Left hindlimb (tissue), 1 donor: Measurements from ENCODE around the gene RASSF8.
A peak's percentile ranks its signal among the peaks of the same experiment; 100 is the strongest.

Experiments used
- DNase-seq: peaks from one replicate; pipeline ENCODE4 v3.0.0-alpha.2; 2018

Gene RASSF8

DNA sequence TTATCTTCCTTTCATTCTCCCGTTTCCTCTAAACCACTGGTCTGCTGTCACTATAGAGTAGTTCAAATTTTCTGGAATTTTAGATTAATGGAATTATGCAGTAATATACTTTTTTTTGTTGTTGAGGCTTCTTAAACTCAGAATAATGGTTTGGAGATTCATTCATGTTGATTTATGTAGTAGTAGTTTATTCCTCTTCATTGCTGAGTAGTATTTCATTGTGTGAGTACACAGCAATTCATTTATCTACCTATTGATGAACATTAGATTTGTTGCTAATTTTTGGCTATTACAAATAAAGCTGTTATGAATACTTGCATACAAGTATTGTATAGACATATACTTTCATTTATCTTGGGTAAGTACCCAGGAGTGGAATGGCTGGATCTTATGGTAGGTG is 7.2 kb downstream of the RASSF8 start:
- no peak for DNase-seq

DNA sequence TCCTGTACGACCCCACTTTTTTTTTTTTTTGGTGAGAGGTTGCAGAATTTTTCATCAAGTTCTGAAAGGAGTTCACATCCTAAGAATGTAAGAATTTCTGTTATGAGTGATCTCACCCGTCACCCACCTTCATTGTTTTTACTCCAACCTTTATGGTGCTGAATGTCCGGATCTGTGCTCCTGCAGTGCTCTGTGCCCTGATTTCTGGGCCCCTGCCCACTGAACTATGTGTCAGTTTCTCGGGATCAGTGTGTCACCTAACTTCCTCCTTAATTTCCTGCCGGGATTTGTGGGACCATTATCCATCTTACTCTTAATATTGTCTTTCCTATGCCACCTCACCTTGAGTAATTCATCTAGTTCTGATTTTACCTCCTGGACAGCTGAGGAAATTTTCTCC is 11.6 kb downstream of the RASSF8 start:
- no peak for DNase-seq

GRCh38 chr12:25970916-25971653 is 12.6 kb downstream of the RASSF8 start:
- DNase-seq = peak; percentile 62

DNA sequence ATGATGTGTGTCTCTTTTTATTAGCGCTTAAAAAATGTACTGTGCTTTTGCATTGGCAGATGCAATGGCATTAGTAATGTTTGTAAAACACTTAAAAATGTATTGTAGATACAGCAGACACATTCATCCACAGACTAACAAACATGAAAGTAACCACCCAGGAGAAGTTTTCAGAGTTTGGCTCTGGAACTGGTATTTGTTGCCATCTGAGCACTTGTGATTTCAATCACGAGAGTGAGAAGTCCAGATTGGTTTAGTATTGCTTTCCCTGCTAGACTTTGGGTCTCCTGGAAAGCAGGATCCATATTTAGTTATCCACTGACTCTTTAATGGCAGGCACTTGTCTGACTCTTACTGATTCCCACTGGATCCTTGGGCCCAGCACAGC is 13.2 kb downstream of the RASSF8 start:
- no peak for DNase-seq

GRCh38 chr12:25972783-25973182 is 14.3 kb downstream of the RASSF8 start:
- DNase-seq = no peak

DNA sequence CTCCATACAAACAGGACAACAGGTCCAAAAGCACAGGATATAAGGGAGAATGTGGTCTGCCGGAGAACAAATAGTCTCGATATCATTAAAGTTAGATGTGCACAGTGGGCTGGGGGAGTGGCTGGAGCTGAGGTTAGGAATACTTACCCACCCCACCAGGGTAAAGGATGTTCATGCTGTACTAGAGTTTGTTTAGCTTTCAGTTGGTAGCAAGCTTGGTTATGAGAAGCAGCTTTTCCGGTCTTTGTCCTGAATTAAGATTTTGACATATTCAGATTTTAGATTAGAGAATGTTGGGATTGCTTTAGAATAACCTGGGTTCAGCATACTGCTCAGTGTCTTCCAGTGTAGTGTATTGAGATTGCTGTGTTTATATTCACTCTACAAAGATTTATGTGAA is 16.7 kb downstream of the RASSF8 start:
- no peak for DNase-seq

- DNase-seq = no peak
These were observed 17.2 kb downstream of the RASSF8 start for GRCh38 chr12:25975682-25976081.

GRCh38 chr12:25976289-25976688 is 17.8 kb downstream of the RASSF8 start:
- DNase-seq = no peak

GRCh38 chr12:25977047-25977446 is 18.6 kb downstream of the RASSF8 start:
- DNase-seq = no peak

DNA sequence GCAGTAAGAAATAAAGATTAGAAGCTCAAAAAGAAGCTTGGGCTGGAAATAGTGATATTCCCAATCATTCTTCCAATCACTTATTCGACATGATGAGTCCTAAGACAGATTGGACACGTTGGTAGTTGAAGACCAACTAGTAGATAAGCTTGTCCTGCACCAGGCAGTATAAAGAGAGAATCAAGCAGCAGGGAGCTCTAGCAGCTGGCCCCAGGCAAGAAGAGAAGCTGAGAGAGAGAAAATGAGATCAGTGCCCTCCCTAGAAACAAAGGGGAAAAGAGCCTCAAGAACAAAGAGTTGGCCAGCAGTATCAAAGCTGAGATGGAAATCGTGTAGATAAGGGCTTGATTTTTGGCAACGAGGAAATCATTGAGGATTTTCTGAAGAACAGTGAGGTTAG is 20.6 kb downstream of the RASSF8 start:
- DNase-seq = no peak

- no peak for DNase-seq
These were observed 21.1 kb downstream of the RASSF8 start for GRCh38 chr12:25979563-25979962.

DNA sequence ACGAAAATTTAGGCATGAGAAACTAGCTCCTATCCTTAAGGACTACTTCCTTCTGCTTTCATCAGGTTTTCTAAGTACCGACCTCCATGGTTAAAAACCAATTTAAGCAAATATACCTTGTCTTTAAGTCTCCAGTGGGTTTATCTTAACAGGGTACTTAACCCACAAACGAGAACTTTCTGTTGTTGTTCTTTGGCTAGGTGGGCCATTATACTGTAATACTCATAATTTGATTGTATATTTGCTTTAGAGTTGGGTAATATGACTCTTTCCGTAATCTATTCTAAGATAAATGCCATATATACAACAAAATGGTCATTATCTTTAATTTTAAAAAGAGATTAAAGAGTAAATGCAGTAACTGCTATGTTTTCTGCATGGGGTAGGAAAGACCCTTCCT is 21.6 kb downstream of the RASSF8 start:
- no peak for DNase-seq

GRCh38 chr12:25981597-25981996 is 23.1 kb downstream of the RASSF8 start:
- DNase-seq = no peak

GRCh38 chr12:25982416-25982815 is 23.9 kb downstream of the RASSF8 start:
- DNase-seq = no peak

GRCh38 chr12:25983625-25984024 is 25.1 kb downstream of the RASSF8 start:
- DNase-seq = no peak

- no peak for DNase-seq
These were observed 26.3 kb downstream of the RASSF8 start for GRCh38 chr12:25984759-25985158.

- DNase-seq = no peak
These were observed 27.1 kb downstream of the RASSF8 start for GRCh38 chr12:25985316-25986175.

DNA sequence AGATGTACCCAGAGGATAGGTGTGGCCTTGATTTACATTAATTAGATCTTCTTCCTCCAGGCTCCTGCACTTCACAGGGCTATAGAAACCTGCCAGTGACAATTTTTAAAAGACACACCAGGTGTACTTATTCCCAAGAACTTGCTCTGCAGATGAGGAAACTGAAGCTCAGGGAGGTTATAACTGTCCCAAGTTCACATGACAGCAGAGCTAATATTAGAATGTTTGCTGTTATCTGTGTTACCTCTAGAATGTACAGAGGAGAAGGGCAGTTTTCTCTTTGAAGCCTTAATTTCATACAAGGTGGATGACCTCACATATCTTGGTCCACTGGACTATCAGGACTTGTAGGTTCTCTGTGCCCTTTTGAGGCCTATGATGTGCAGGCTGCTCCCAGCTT is 27.7 kb downstream of the RASSF8 start:
- DNase-seq = no peak

DNA sequence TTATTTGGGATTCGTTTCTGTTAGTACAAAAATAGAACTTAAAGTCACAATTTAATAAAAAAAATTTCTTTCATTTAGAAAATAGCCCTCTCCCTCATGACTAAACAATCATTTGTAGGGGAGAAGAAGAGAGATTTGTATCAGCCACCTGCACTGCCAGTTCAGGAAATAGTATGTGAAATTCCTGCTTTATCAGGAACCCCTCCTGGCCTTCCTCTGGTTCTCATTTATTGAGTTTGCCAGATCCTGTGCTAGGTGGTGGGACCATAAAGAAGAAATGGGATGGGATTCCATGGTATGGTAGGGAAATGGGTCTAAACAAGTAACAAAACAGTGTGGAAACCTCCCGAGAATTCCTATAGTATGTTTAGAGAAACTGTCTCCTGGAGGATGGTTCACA is 30.0 kb downstream of the RASSF8 start:
- DNase-seq = no peak

DNA sequence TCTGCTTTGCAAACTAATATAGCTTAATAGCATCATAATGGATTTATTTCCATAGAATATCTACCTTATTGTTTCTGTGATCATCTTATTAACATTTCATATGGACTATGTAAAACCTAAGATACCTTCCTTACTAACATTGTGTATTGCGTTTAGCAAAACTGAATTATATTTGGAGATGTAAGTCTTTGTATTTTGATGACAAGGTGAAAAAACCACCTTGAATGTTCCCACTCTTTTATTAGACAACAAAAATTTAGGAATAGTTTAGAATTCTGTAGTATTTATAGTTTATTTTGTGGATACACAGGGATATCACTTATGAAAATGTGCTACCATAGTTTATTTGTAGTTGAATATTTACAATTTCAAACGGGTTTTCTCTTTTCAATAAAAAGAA is 32.0 kb downstream of the RASSF8 start:
- no peak for DNase-seq

DNA sequence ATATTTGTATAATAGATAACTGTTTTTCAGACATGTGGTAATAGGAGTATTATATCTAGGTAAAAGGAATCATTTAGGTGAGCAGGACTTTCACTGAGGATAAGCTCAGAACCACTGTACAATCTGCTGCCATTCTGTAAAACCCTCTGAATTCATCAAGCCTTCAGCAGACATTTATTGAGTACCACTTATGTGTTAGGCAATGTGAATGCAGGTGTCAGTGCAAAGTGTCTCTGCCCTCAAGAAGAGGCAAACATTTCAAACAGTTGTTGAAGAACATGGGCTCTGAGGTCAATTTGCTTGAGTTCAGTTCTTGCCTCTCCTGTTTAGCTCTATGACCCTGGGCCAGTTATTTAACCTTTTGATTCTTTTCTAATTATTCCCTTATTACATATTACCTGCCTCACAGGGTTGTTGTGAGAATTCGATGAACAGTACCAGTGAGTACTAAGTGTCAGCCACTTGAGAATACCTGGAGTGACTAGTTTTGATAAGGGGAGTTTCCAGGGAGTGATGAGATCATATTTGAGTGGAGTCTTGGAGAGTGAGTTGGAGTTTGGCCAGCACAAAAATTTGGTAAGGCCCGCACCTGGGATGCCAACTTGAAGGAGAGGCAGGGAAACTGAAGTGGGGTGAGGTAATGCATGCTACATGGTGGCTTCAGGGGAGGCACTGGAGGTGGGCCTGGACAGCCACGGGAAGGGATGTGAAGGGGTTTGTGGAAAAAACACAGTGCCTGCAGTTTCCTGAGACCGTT is 33.7 kb downstream of the RASSF8 start:
- DNase-seq = no peak

GRCh38 chr12:25993901-25994651 is 35.6 kb downstream of the RASSF8 start:
- DNase-seq = peak; percentile 70
